Naive thymus-derived CD4-positive, alpha-beta T cell (primary cell): ENCODE results near the gene GAL. TPM values are rescaled to one million over a fixed set of nuclear protein-coding genes. Genes with fewer than 3 reads are reported as not detected.

Source experiments
- ATAC-seq: fragments of 150-1000 bp; cut with Tn5 transposase; 2 replicates; pipeline ENCODE4 v1.10.0; 2021; ENCODE audit warnings: mild to moderate bottlenecking, moderate library complexity
- CTCF ChIA-PET: fragments of 350-600 bp; sonication (Branson Sonifier 250); formaldehyde crosslinking; loops from one replicate; lab custom pipeline; 2021; ENCODE audit warnings: antibody characterized with exemption; lab: Charles Lee
- POLR2A ChIA-PET: fragments of 350-600 bp; sonication (Branson Sonifier 250); formaldehyde crosslinking; loops from one replicate; lab custom pipeline; 2021; ENCODE audit warnings: antibody characterized with exemption, inconsistent platforms; lab: Charles Lee
- DNase-seq, 9 donors: peaks; one replicate each; pipeline versions ENCODE4 v3.0.0 to v3.0.0-alpha.2; 2020 to 2022; ENCODE audit warnings: mixed read lengths in 1 of 9
- H3K27ac ChIP-seq: one replicate; pipeline ENCODE4 v1.7.0; 2013; ENCODE audit warnings: mild to moderate bottlenecking, low read depth, low read length, moderate library complexity
- H3K27me3 ChIP-seq, 2 donors: one replicate each; pipeline ENCODE4 v1.7.0; 2013; ENCODE audit warnings: low read length in 2 of 2, mild to moderate bottlenecking in 2 of 2, moderate library complexity in 2 of 2; ENCODE audit not compliant: control insufficient read depth in 2 of 2, insufficient read depth in 2 of 2
- H3K36me3 ChIP-seq, 3 experiments: 1 replicate in 2 of 3; 2 replicates in 1 of 3; pipeline ENCODE4 v1.7.0; 2013; ENCODE audit warnings: low read length in 3 of 3, mild to moderate bottlenecking in 3 of 3, moderate library complexity in 1 of 3; ENCODE audit not compliant: insufficient read depth in 3 of 3, control insufficient read depth in 2 of 3
- H3K4me1 ChIP-seq, 2 donors: one replicate each; pipeline ENCODE4 v1.7.0; 2013; ENCODE audit warnings: low read length in 2 of 2, mild to moderate bottlenecking in 2 of 2, moderate library complexity in 1 of 2; ENCODE audit not compliant: control insufficient read depth in 2 of 2, insufficient read depth in 2 of 2
- H3K4me3 ChIP-seq: 2 replicates; pipeline ENCODE4 v1.7.0; 2013; ENCODE audit warnings: mild to moderate bottlenecking, low read length
- H3K9me3 ChIP-seq, 3 experiments: 1 replicate in 2 of 3; 2 replicates in 1 of 3; pipeline ENCODE4 v1.7.0; 2013; ENCODE audit warnings: low read length in 3 of 3; ENCODE audit not compliant: control insufficient read depth in 2 of 3
- H3K27ac Mint-ChIP-seq, 9 donors: one replicate each; pipeline ENCODE4 v1.8.0; 2020 to 2022; ENCODE audit warnings: mixed read lengths in 9 of 9, mild to moderate bottlenecking in 8 of 9, moderate library complexity in 5 of 9, inconsistent platforms in 2 of 9
- H3K27me3 Mint-ChIP-seq, 5 donors: one replicate each; pipeline ENCODE4 v1.8.0; 2021 to 2022; ENCODE audit warnings: mixed read lengths in 5 of 5, mild to moderate bottlenecking in 1 of 5
- H3K36me3 Mint-ChIP-seq, 5 donors: one replicate each; pipeline ENCODE4 v1.8.0; 2020 to 2022; ENCODE audit warnings: mixed read lengths in 5 of 5, mild to moderate bottlenecking in 3 of 5, inconsistent platforms in 1 of 5
- H3K4me1 Mint-ChIP-seq, 7 donors: one replicate each; pipeline ENCODE4 v1.8.0; 2020 to 2022; ENCODE audit warnings: mixed read lengths in 7 of 7, mild to moderate bottlenecking in 3 of 7, inconsistent platforms in 1 of 7
- H3K4me3 Mint-ChIP-seq, 10 donors: one replicate each; pipeline ENCODE4 v1.8.0; 2020 to 2022; ENCODE audit warnings: mild to moderate bottlenecking in 10 of 10, mixed read lengths in 10 of 10, moderate library complexity in 6 of 10, inconsistent platforms in 2 of 10
- H3K9me3 Mint-ChIP-seq, 11 donors: one replicate each; pipeline ENCODE4 v1.8.0; 2020 to 2022; ENCODE audit warnings: mixed read lengths in 11 of 11, mild to moderate bottlenecking in 4 of 11, inconsistent platforms in 1 of 11, moderate library complexity in 1 of 11
- intact Hi-C, 2 donors: fragments of 100-400 bp; cut with micrococcal nuclease; formaldehyde crosslinking; loops; one replicate each; pipeline ENCODE4 v1.15.1; 2023
- polyA plus RNA-seq, 2 donors: library from polyadenylated mRNA; unstranded; fragments of 300-500 nt; fragmentation: Illumina TruSeq; gene quantifications; one replicate each; pipeline ENCODE4 v1.2.3, GENCODE V29; 2021
- total RNA-seq, 6 experiments: library from RNA in 5 of 6; stranded (reverse) in 5 of 6; gene quantifications; 1 replicate in 5 of 6; 2 replicates in 1 of 6; pipeline ENCODE4 v1.2.3 and lab custom pipeline; 2021 to 2026

The GAL gene
- total and polyA plus RNA-seq, 7 experiments from 2014 or later, result not detected

DNA sequence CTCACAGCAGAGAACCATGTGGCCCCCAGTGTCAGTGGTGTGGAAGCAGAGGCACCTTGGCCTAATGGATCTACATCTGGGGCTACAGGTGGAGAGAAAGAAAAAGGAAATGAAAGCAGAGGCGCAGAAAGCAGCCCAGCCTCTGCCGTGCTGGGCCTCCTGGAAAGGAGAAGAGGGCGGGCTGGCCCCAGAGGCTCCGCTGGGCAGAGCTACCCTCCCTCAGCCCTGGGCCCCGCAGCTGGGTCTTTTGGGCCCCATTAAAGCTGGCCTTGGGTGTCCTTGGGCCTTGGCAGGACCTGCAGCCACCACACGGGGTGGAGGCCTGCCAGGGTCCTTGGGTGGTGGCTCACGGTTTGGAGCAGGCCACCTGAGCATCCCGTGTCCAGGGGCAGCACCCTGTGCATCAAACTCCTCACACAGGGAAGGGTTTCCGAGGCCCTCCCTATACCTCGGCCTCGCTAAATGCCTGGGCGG lies 31.6 kb upstream of the GAL start:
- POLR2A ChIA-PET, result no interaction called here
- Histone ChIP-seq H3K4me3 (no peak overlapping the region), H3K27me3 (no peaks in the 10 kb centered on the region), H3K27ac (no peak overlapping the region), H3K36me3 (no peaks in the 10 kb centered on the region), H3K4me1 (no peaks in the 10 kb centered on the region), H3K9me3 (peaks cover 0 to under 1% (median 0%) of the 10 kb centered on the region in 3 experiments)
- intact Hi-C loops, result no loop called here
- Mint-ChIP-seq H3K9me3 (peaks cover 0 to 20% (median 6%) of the 10 kb centered on the region in 11 donors), H3K27ac (no peak overlapping the region), H3K4me3 (no peak overlapping the region), H3K27me3 (peaks cover 2 to 31% (median 6%) of the 10 kb centered on the region in 5 donors), H3K4me1 (no peaks in the 10 kb centered on the region), H3K36me3 (peaks cover 0 to 5% (median 0%) of the 10 kb centered on the region in 5 donors)
- CTCF ChIA-PET, result no interaction called here
- DNase-seq (no peak), ATAC-seq (no peak)

DNA sequence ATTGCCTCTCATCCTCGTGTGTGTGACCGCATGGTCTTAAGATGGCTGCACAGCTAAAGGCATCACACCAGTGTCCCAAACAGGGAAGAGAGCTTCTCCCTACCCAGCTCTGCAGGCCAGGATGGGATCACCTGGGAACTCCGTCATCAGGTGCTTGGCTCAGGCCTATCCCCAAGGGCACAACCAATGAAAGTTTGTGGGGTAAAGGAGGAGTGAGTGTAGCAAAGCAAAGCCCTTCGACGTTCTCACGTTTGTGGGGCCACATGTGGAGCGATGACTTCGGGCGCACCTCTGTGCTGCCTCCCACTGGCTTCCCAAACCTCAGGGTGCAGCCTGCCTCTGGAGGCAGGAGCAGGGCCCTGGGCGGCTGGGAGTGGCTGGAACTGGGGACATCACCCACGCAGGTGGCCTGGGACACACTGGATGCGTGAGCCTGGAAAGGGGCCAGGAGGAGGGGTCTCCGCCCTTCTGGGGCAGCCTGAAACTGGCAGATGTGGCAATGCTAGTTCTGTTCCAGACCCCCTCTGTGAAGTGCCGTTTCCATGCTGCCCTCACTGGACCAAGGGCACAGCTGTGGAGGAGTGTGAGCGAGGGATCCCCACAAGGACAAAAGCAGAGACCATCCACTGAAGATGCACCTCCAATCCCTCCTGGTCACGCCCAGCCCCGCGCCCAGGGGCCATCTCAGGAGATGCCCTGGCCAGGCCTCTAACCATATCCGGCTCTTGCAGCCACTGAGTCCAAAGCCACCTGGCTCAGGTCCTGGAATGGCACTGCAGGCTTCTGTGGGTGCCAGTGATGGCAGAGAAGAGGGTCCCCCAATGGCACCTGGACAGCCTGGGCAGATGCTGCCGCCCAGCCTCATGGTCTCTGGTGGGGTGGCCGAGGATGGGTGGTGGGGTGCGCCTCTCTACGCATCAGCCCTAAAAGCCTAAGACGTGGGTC lies 30.6 kb upstream of the GAL start:
- H3K9me3 ChIP-seq, result no peaks in the 10 kb centered on the region

DNA sequence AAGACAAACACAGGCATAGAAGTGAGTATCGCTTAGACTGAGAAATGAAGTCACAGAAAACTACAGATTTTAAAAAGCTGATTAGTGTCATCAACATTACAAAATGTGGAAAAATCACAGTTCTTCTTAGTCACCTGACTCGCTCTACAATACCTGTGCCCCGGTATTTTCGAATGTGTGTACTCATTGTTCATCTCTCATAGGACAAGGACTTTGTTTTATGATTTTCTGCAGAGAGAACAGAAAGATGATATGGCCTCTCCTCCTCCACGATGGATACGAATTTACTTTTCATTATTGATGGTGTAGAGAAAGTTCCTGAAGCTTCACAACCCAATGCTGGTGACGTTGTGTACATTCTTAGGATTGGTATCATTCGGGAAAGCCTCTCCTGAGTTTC lies 29.4 kb upstream of the GAL start:
- ChIA-PET CTCF (no interaction called here), POLR2A (no interaction called here)
- Mint-ChIP-seq H3K4me3 (no peak overlapping the region), H3K36me3 (peaks cover 0 to 5% (median 0%) of the 10 kb centered on the region in 5 donors), H3K27me3 (peaks cover 0 to 23% (median 0%) of the 10 kb centered on the region in 5 donors), H3K4me1 (no peaks in the 10 kb centered on the region), H3K9me3 (peaks cover 0 to 13% (median 4%) of the 10 kb centered on the region in 11 donors), H3K27ac (no peak overlapping the region)
- DNase-seq (no peak), ATAC-seq (no peak)
- Histone ChIP-seq H3K27me3 (no peaks in the 10 kb centered on the region), H3K36me3 (no peaks in the 10 kb centered on the region), H3K4me3 (no peak overlapping the region), H3K4me1 (no peaks in the 10 kb centered on the region), H3K9me3 (no peaks in the 10 kb centered on the region), H3K27ac (no peak overlapping the region)
- intact Hi-C loops, result no loop called here

More for the DNA sequence above, 30.6 kb upstream of the GAL start:
- Mint-ChIP-seq H3K27ac (no peak overlapping the region), H3K9me3 (peaks cover 0 to 13% (median 4%) of the 10 kb centered on the region in 11 donors), H3K36me3 (peaks cover 0 to 5% (median 0%) of the 10 kb centered on the region in 5 donors), H3K27me3 (peaks cover 0 to 31% (median 6%) of the 10 kb centered on the region in 5 donors), H3K4me3 (no peak overlapping the region), H3K4me1 (no peaks in the 10 kb centered on the region)
- no peak overlapping the region for H3K4me3 ChIP-seq
- intact Hi-C loops, result no loop called here
- ChIA-PET POLR2A (no interaction called here), CTCF (no interaction called here)
- no peak for ATAC-seq
- no peaks in the 10 kb centered on the region for H3K4me1 ChIP-seq
- DNase-seq, result no peak
- H3K36me3 ChIP-seq, result no peaks in the 10 kb centered on the region
- no peaks in the 10 kb centered on the region for H3K27me3 ChIP-seq
- no peak overlapping the region for H3K27ac ChIP-seq

DNA sequence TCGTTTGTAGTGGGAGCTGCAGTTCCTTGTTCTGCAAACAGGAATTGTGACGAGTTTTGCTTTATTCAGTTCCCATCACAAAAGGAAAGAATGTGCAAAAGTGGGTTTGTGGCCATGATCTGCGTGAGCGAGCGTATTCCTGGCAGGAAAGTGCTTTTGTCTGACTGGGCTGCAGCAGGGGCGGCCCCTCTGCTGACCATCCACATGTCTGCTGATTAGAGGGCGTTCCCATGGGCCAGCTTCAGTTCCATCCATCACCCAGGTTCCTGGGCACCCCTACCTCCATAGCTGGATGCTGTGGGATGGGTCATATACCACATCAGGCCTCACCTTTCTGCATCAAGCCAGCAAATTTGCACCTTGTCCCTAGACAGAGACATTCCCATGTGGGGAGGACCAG lies 28.9 kb upstream of the GAL start:
- H3K27ac ChIP-seq, result no peak overlapping the region
- POLR2A ChIA-PET, result no interaction called here
- H3K27me3 ChIP-seq, result no peaks in the 10 kb centered on the region
- no peaks in the 10 kb centered on the region for H3K4me1 ChIP-seq
- H3K27ac Mint-ChIP-seq, result no peak overlapping the region
- ATAC-seq (no peak), DNase-seq (no peak)
- no peak overlapping the region for H3K4me3 Mint-ChIP-seq
- intact Hi-C loops, result no loop called here
- peaks cover 0 to 13% (median 4%) of the 10 kb centered on the region in 11 donors for H3K9me3 Mint-ChIP-seq
- peaks cover 0 to 5% (median 0%) of the 10 kb centered on the region in 5 donors for H3K36me3 Mint-ChIP-seq
- H3K4me3 ChIP-seq, result no peak overlapping the region
- no peaks in the 10 kb centered on the region for H3K9me3 ChIP-seq
- CTCF ChIA-PET, result no interaction called here
- peaks cover 0 to 25% (median 0%) of the 10 kb centered on the region in 5 donors for H3K27me3 Mint-ChIP-seq
- H3K4me1 Mint-ChIP-seq, result no peaks in the 10 kb centered on the region
- no peaks in the 10 kb centered on the region for H3K36me3 ChIP-seq

DNA sequence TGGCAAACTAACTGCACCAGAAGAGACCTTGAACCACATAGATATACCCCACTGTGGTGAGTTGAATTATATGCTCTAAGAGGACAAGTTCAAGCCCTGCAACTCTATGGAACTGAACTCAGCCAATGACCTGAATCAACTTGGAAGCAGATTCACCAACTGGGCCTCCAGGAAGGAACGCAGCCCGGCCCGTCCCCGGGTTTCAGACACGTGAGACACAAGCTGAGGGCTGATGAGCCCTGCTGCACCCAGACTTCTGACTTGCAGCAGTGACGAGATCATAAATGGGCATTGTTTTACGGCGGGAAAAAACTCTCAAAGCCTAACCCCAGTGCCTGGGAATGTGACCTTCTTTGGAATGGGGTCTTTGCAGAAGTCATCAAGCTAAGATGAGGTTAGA lies 28.5 kb upstream of the GAL start:
- DNase-seq, result no peak
- Histone ChIP-seq H3K4me1 (no peaks in the 10 kb centered on the region), H3K4me3 (no peak overlapping the region), H3K27ac (no peak overlapping the region), H3K9me3 (no peaks in the 10 kb centered on the region), H3K27me3 (no peaks in the 10 kb centered on the region), H3K36me3 (no peaks in the 10 kb centered on the region)
- CTCF ChIA-PET, result no interaction called here
- H3K4me3 Mint-ChIP-seq, result no peak overlapping the region
- no peak for ATAC-seq
- peaks cover 0 to 13% (median 4%) of the 10 kb centered on the region in 11 donors for H3K9me3 Mint-ChIP-seq
- POLR2A ChIA-PET, result no interaction called here
- H3K4me1 Mint-ChIP-seq, result no peaks in the 10 kb centered on the region
- intact Hi-C loops, result no loop called here
- peaks cover 0 to 28% (median 0%) of the 10 kb centered on the region in 5 donors for H3K27me3 Mint-ChIP-seq
- peaks cover 0 to 5% (median 0%) of the 10 kb centered on the region in 5 donors for H3K36me3 Mint-ChIP-seq
- H3K27ac Mint-ChIP-seq, result no peak overlapping the region

DNA sequence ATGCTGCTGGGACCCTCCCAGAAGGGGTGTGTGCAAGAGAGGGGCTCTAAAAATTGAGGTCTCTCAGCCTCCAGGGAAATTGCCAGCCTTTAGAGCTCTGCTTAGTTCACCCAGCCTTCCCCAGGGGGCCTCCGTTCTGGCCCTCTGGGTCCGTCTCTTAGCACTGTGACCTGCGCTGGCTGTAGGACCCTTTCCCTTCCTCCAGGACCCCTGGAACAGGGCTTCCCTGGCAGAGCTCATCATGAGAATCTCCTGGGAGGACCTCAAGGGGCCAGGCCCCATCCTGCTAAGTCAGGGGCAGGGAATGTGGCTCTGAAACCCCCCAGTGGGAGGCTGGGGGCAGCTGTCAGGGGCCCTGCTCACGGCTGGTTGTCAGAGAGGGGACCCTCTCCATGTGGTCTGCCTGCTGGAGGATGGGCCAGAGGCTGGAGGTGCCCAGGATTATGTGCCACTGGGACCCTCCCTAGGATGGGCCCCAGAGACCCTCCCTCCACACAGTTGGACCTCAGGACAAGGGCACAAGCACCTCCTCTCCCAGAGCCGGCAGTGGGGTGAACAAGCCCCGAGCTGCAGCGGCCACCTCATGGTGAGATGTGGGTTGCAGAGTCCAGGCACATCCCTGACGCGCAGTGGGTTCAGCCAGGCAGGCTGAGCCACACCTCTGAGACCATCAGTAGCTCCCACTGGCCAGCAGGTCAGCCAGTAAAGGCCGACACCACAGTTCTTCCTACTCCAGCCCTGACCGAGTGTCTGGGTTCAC lies 27.1 kb upstream of the GAL start:
- H3K4me1 Mint-ChIP-seq, result no peaks in the 10 kb centered on the region
- H3K4me3 Mint-ChIP-seq, result no peak overlapping the region
- peaks cover 0 to 13% (median 4%) of the 10 kb centered on the region in 11 donors for H3K9me3 Mint-ChIP-seq
- H3K27me3 ChIP-seq, result no peaks in the 10 kb centered on the region
- H3K36me3 ChIP-seq, result no peaks in the 10 kb centered on the region
- peaks cover 0 to 5% (median 0%) of the 10 kb centered on the region in 5 donors for H3K36me3 Mint-ChIP-seq
- no peak overlapping the region for H3K27ac ChIP-seq
- no peak overlapping the region for H3K4me3 ChIP-seq
- peaks cover 0 to 24% (median 3%) of the 10 kb centered on the region in 5 donors for H3K27me3 Mint-ChIP-seq
- no peaks in the 10 kb centered on the region for H3K4me1 ChIP-seq
- no peaks in the 10 kb centered on the region for H3K9me3 ChIP-seq
- no peak overlapping the region for H3K27ac Mint-ChIP-seq
- no peak for DNase-seq
- POLR2A ChIA-PET, result no interaction called here
- no peak for ATAC-seq
- CTCF ChIA-PET, result interaction anchor here (0.6 kb wide), 1 partner anchor 164 kb away, joined by 3 read pairs; no protein-coding TSS in a partner anchor
- intact Hi-C loops, result no loop called here
